ENCODE data around the gene PTRH1. TPM values are rescaled to one million over a fixed set of nuclear protein-coding genes. Genes with fewer than 3 reads are reported as not detected.

Gene PTRH1
- total and polyA plus RNA-seq, 2 of the 13 experiments (the other 11 are each of a cell fraction or from before 2014, with no cell fraction given): 4.0 to 10.4 TPM

DNA sequence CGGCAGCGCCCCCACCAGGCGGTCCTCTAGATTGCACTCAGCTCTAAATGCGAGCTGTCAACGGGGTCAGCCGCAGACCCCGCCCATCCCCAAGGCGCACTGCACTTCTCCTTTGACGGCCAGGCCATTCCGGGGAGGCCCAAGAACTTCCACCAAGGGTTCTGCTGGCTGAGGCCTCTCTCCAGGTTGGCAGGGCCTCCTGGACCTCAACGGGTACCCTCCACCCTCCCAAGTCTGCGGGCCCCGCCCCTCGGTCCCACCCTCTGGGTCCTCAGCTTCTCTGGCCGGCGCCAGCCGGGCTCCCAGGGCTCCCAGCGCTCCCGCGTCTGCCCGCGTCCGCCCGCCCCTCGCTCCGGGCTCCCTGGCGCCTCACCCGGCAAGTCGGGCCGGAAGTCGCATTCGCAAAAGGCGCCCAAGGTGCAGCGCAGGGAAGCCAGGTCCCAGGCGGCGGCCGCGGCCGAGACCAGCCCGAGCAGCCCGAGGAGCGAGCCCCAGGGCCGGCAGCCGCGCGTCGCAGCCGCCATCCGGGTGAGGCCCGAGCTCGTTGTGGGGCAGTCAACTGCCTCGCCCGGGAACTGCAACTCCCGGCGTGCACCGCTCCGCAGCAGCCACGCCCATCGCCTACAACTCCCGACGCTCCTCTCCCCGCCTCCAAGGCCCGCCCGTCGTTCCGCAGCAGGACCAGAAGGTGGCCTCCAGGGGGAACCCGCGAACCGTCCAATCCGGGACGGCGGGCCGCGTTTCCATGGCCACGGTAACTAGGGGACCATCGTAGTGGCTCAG, 19.5 kb upstream of the PTRH1 start, which contains the start of gene TOR2A (continued):
- no peak; the same call in 1 of the 2 replicates for TF ChIP-seq NFE2L1 (CRISPR knock-in tag; IDR thresholded peaks at IDR 0.05; ENCODE audit: borderline replicate concordance)
- TF ChIP-seq, protein P1, sequence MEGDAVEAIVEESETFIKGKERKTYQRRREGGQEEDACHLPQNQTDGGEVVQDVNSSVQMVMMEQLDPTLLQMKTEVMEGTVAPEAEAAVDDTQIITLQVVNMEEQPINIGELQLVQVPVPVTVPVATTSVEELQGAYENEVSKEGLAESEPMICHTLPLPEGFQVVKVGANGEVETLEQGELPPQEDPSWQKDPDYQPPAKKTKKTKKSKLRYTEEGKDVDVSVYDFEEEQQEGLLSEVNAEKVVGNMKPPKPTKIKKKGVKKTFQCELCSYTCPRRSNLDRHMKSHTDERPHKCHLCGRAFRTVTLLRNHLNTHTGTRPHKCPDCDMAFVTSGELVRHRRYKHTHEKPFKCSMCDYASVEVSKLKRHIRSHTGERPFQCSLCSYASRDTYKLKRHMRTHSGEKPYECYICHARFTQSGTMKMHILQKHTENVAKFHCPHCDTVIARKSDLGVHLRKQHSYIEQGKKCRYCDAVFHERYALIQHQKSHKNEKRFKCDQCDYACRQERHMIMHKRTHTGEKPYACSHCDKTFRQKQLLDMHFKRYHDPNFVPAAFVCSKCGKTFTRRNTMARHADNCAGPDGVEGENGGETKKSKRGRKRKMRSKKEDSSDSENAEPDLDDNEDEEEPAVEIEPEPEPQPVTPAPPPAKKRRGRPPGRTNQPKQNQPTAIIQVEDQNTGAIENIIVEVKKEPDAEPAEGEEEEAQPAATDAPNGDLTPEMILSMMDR (CRISPR knock-in tag; IDR thresholded peaks at IDR 0.05): peak; percentile 99
- TF ChIP-seq NAIF1 (CRISPR knock-in tag; IDR thresholded peaks at IDR 0.05; ENCODE audit: borderline replicate concordance): no peak
- peak; percentile 89 for TF ChIP-seq IRF2 (CRISPR knock-in tag; IDR thresholded peaks at IDR 0.05)
- no peak; the same call in 1 of the 2 replicates for TF ChIP-seq KLF6 (CRISPR knock-in tag; IDR thresholded peaks at IDR 0.05)
- TF ChIP-seq MBNL3 (CRISPR knock-in tag; conservative IDR thresholded peaks at IDR 0.05): no peak
- TF ChIP-seq, protein P2, sequence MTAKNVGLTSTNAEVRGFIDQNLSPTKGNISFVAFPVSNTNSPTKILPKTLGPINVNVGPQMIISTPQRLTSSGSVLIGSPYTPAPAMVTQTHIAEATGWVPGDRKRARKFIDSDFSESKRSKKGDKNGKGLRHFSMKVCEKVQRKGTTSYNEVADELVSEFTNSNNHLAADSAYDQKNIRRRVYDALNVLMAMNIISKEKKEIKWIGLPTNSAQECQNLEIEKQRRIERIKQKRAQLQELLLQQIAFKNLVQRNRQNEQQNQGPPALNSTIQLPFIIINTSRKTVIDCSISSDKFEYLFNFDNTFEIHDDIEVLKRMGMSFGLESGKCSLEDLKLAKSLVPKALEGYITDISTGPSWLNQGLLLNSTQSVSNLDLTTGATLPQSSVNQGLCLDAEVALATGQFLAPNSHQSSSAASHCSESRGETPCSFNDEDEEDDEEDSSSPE (CRISPR knock-in tag; IDR thresholded peaks at IDR 0.05): peak; percentile 76
- TF ChIP-seq SAP130 (CRISPR knock-in tag; IDR thresholded peaks at IDR 0.05; ENCODE audit: low read depth): peak; percentile 92
- 0 out of 2 replicates have a peak, but pooled peaks have one; percentile 65 for TF ChIP-seq ZNF713 (CRISPR knock-in tag; IDR thresholded peaks at IDR 0.05)
- no peak for TF ChIP-seq ZNF138 (CRISPR knock-in tag; IDR thresholded peaks at IDR 0.05; ENCODE audit: low read depth)
- peak; percentile 49 for TF ChIP-seq NRL (CRISPR knock-in tag; IDR thresholded peaks at IDR 0.05; ENCODE audit: borderline replicate concordance)
- TF ChIP-seq AGO2 (optimal IDR thresholded peaks at IDR 0.05; ENCODE audit: low read depth, low read length): no peak
- no peak for TF ChIP-seq NFRKB (IDR thresholded peaks at IDR 0.05)
- peak; percentile 50; the same call in 1 of the 2 replicates for TF ChIP-seq ERF (CRISPR knock-in tag; IDR thresholded peaks at IDR 0.05)
- no peak for TF ChIP-seq CENPX (CRISPR knock-in tag; IDR thresholded peaks at IDR 0.05)
- TF ChIP-seq TOE1 (CRISPR knock-in tag; IDR thresholded peaks at IDR 0.05): peak; percentile 74; the same call in 1 of the 2 replicates
- TF ChIP-seq, protein P3, sequence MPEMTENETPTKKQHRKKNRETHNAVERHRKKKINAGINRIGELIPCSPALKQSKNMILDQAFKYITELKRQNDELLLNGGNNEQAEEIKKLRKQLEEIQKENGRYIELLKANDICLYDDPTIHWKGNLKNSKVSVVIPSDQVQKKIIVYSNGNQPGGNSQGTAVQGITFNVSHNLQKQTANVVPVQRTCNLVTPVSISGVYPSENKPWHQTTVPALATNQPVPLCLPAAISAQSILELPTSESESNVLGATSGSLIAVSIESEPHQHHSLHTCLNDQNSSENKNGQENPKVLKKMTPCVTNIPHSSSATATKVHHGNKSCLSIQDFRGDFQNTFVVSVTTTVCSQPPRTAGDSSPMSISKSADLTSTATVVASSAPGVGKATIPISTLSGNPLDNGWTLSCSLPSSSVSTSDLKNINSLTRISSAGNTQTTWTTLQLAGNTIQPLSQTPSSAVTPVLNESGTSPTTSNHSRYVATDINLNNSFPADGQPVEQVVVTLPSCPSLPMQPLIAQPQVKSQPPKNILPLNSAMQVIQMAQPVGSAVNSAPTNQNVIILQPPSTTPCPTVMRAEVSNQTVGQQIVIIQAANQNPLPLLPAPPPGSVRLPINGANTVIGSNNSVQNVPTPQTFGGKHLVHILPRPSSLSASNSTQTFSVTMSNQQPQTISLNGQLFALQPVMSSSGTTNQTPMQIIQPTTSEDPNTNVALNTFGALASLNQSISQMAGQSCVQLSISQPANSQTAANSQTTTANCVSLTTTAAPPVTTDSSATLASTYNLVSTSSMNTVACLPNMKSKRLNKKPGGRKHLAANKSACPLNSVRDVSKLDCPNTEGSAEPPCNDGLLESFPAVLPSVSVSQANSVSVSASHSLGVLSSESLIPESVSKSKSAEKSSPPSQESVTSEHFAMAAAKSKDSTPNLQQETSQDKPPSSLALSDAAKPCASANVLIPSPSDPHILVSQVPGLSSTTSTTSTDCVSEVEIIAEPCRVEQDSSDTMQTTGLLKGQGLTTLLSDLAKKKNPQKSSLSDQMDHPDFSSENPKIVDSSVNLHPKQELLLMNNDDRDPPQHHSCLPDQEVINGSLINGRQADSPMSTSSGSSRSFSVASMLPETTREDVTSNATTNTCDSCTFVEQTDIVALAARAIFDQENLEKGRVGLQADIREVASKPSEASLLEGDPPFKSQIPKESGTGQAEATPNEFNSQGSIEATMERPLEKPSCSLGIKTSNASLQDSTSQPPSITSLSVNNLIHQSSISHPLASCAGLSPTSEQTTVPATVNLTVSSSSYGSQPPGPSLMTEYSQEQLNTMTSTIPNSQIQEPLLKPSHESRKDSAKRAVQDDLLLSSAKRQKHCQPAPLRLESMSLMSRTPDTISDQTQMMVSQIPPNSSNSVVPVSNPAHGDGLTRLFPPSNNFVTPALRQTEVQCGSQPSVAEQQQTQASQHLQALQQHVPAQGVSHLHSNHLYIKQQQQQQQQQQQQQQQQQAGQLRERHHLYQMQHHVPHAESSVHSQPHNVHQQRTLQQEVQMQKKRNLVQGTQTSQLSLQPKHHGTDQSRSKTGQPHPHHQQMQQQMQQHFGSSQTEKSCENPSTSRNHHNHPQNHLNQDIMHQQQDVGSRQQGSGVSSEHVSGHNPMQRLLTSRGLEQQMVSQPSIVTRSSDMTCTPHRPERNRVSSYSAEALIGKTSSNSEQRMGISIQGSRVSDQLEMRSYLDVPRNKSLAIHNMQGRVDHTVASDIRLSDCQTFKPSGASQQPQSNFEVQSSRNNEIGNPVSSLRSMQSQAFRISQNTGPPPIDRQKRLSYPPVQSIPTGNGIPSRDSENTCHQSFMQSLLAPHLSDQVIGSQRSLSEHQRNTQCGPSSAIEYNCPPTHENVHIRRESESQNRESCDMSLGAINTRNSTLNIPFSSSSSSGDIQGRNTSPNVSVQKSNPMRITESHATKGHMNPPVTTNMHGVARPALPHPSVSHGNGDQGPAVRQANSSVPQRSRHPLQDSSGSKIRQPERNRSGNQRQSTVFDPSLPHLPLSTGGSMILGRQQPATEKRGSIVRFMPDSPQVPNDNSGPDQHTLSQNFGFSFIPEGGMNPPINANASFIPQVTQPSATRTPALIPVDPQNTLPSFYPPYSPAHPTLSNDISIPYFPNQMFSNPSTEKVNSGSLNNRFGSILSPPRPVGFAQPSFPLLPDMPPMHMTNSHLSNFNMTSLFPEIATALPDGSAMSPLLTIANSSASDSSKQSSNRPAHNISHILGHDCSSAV (CRISPR knock-in tag; IDR thresholded peaks at IDR 0.05; ENCODE audit: borderline replicate concordance): peak; percentile 80; the same call in 1 of the 2 replicates
- no peak for TF ChIP-seq HDAC6 (IDR thresholded peaks at IDR 0.05; ENCODE audit: low read depth, low read length)
- no peak for TF ChIP-seq CAMTA2 (CRISPR knock-in tag; IDR thresholded peaks at IDR 0.05; ENCODE audit: borderline replicate concordance)
